OCI-LY1 (cell line): ENCODE results near the gene MICB.

Source experiments
- CTCF ChIP-seq: fragments of 200-600 bp; sonication (generic), shearing (Covaris generic); IDR thresholded peaks from 2 replicates; pipeline ENCODE4 v1.5.1; 2017; ENCODE audit warnings: mild to moderate bottlenecking, antibody characterized with exemption, low read length, moderate library complexity, mixed read lengths
- EZH2 ChIP-seq: fragments of 200-600 bp; sonication (generic), shearing (Covaris generic); IDR thresholded peaks from 2 replicates; pipeline ENCODE4 v1.8.0; 2017; ENCODE audit warnings: borderline replicate concordance, mixed run types, mild to moderate bottlenecking, antibody characterized with exemption, low read length, moderate library complexity, mixed read lengths

- TF ChIP-seq CTCF, result no peak
- TF ChIP-seq EZH2, result no peak
Observed at GRCh38 chr6:31479933-31480535, 17.9 kb upstream of the MICB start.
